Loucy (cell line): Measurements from ENCODE around the gene ZNRD2.

ENCODE experiments used
- H2AFZ ChIP-seq: fragments of 200-600 bp; sonication (generic); 2 replicates; pipeline ENCODE4 v1.6.0; 2016; ENCODE audit warnings: antibody characterized with exemption, mild to moderate bottlenecking, low read length, moderate library complexity
- H3F3A ChIP-seq: fragments of 200-600 bp; 2 replicates; pipeline ENCODE4 v1.6.0; 2016; ENCODE audit warnings: antibody characterized with exemption, low read depth, mild to moderate bottlenecking
- H3K27me3 ChIP-seq: fragments of 200-600 bp; sonication (generic); 2 replicates; pipeline ENCODE4 v1.6.1; 2014; ENCODE audit warnings: low read length, mild to moderate bottlenecking; ENCODE audit not compliant: insufficient read depth, poor library complexity, severe bottlenecking
- H3K36me3 ChIP-seq: fragments of 200-600 bp; sonication (generic); 2 replicates; pipeline ENCODE4 v1.6.1; 2016; ENCODE audit warnings: low read length; ENCODE audit not compliant: insufficient read depth
- H3K4me1 ChIP-seq: fragments of 200-600 bp; sonication (generic); 2 replicates; pipeline ENCODE4 v1.5.1; 2014; ENCODE audit warnings: low read length, mild to moderate bottlenecking; ENCODE audit not compliant: insufficient read depth, poor library complexity, severe bottlenecking
- H3K4me2 ChIP-seq: fragments of 200-600 bp; sonication (generic); 2 replicates; pipeline ENCODE4 v1.6.0; 2014; ENCODE audit warnings: antibody characterized with exemption, low read length, low read depth, mild to moderate bottlenecking; ENCODE audit not compliant: poor library complexity, severe bottlenecking
- H3K4me3 ChIP-seq: fragments of 200-600 bp; sonication (generic); 2 replicates; pipeline ENCODE4 v1.5.1; 2014; ENCODE audit warnings: low read length, mild to moderate bottlenecking, mixed read lengths; ENCODE audit not compliant: poor library complexity, severe bottlenecking
- H3K79me2 ChIP-seq: fragments of 200-600 bp; sonication (generic); 2 replicates; pipeline ENCODE4 v1.6.1; 2014; ENCODE audit warnings: low read length; ENCODE audit not compliant: insufficient read depth
- H3K9ac ChIP-seq: fragments of 200-600 bp; sonication (generic); 2 replicates; pipeline ENCODE4 v1.6.0; 2014; ENCODE audit warnings: mild to moderate bottlenecking, low read depth, low read length, moderate library complexity; ENCODE audit not compliant: poor library complexity, severe bottlenecking
- H3K9me2 ChIP-seq: fragments of 200-600 bp; sonication (generic); replicated peaks from 2 replicates; pipeline ENCODE4 v1.6.1; 2016; ENCODE audit warnings: low read depth, low read length, mixed read lengths
- H3K9me3 ChIP-seq: fragments of 200-600 bp; sonication (generic); 2 replicates; pipeline ENCODE4 v1.6.1; 2014; ENCODE audit warnings: mild to moderate bottlenecking, antibody characterized with exemption, low read length, low read depth; ENCODE audit not compliant: insufficient read depth
- H4K20me1 ChIP-seq: fragments of 200-600 bp; sonication (generic); 2 replicates; pipeline ENCODE4 v1.6.0; 2014; ENCODE audit warnings: antibody characterized with exemption, low read length, mild to moderate bottlenecking; ENCODE audit not compliant: insufficient read depth, poor library complexity, severe bottlenecking
- EZH2phosphoT487 ChIP-seq: fragments of 200-600 bp; IDR thresholded peaks from 2 replicates; pipeline ENCODE4 v1.6.1; 2018; ENCODE audit warnings: antibody characterized with exemption, mild to moderate bottlenecking, moderate library complexity, borderline replicate concordance
- TF ChIP-seq, protein P1 (sequence below): fragments of 200-600 bp; sonication (generic); conservative IDR thresholded peaks from 2 replicates; pipeline ENCODE4 v1.5.1; 2014; ENCODE audit warnings: mild to moderate bottlenecking, antibody characterized with exemption, low read length

ZNRD2 gene

DNA sequence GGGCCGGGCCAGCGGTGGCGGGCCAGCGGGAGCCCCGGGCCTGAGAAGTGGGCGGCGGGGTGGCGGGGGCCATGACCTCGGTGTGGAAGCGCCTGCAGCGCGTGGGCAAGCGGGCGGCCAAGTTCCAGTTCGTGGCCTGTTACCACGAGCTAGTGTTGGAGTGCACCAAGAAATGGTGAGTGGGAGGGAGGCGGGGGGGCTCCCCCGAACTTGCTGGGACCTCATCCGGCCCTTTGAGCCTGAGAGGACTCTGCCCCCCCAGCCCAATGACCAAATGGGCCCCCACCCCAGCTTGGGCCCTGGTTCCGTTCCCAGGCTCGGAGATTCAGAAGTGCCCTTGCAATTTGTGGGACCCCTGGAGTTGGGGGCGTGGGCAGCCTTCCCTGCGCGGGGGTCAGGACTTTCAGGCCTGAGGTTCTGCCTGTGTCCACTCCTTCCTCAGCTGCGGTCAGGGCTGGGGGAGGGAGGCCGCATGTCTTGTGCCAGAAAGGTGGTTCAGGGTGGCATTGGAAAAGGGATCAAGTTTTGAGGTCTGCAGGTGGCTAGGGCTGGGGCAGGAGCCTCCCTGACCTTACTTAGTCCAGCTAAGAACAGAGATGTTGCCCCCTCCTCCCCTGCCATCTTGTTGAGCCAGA lies 6.1 kb downstream of the ZNRD2 start:
- no peak for TF ChIP-seq EZH2phosphoT487
- TF ChIP-seq, protein P1, sequence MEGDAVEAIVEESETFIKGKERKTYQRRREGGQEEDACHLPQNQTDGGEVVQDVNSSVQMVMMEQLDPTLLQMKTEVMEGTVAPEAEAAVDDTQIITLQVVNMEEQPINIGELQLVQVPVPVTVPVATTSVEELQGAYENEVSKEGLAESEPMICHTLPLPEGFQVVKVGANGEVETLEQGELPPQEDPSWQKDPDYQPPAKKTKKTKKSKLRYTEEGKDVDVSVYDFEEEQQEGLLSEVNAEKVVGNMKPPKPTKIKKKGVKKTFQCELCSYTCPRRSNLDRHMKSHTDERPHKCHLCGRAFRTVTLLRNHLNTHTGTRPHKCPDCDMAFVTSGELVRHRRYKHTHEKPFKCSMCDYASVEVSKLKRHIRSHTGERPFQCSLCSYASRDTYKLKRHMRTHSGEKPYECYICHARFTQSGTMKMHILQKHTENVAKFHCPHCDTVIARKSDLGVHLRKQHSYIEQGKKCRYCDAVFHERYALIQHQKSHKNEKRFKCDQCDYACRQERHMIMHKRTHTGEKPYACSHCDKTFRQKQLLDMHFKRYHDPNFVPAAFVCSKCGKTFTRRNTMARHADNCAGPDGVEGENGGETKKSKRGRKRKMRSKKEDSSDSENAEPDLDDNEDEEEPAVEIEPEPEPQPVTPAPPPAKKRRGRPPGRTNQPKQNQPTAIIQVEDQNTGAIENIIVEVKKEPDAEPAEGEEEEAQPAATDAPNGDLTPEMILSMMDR: no peak
- peaks cover 17% of the 10 kb centered on the region for H4K20me1 ChIP-seq
- H3K4me2 ChIP-seq: peak overlapping the region; percentile 85
- H3K4me1 ChIP-seq: peaks cover 46% of the 10 kb centered on the region
- no peaks in the 10 kb centered on the region for H3K9me3 ChIP-seq
- peaks cover 11% of the 10 kb centered on the region for H3F3A ChIP-seq
- no peak overlapping the region for H2AFZ ChIP-seq
- H3K9me2 ChIP-seq: no peaks in the 10 kb centered on the region
- H3K36me3 ChIP-seq: no peaks in the 10 kb centered on the region
- H3K9ac ChIP-seq: peak overlapping the region; percentile 79
- peak overlapping the region; percentile 75 for H3K4me3 ChIP-seq
- peaks cover 40% of the 10 kb centered on the region for H3K79me2 ChIP-seq
- H3K27me3 ChIP-seq: no peaks in the 10 kb centered on the region

DNA sequence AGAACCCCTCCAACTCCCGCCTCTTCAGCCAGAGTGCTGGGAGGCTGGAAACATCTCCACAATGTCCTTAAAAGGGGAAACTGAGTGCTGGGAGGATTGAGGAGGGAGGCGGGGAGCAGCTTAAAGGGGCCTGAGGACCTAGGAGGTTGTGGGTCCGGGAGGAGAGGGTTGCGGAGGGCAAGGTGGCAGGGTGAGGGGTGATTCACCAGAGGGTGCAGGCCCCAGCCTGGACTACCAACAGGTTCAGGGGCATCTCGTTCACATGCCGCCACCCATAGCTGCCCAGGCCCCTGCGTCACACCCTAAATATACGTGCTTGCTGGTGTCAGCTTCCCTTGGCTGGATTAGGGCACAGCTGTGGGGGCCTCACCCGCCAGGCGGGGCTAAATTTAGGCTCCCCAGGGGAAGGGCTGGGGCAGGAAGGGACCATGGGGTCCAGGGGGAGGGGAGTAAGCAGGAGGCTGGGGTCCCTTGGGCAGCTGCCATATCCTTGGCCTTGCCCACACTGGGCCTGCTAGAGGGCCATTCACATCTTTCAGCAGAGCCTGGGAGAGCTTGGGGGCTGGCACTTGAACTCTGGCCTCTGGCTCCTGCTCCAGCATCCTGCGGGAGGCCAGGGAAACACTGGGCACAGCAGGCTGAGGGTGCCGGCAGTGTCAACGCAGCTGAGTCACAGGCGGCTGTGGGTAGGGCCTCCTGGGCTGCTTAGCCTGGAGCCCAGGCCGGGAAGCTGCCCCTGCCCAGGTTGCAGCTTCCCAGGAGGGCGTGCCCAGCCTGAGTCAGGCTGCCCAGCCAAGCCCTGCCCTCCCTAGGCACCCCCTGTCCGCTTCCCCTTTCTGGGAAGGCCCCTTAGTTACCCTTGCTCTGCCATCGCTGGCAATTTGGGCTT lies 6.8 kb downstream of the ZNRD2 start:
- Histone ChIP-seq H4K20me1 (peaks cover 12% of the 10 kb centered on the region), H3K4me1 (peaks cover 42% of the 10 kb centered on the region), H3F3A (peaks cover 11% of the 10 kb centered on the region), H2AFZ (no peak overlapping the region), H3K4me2 (peak overlapping the region; percentile 85), H3K79me2 (peaks cover 34% of the 10 kb centered on the region), H3K9me3 (no peaks in the 10 kb centered on the region), H3K36me3 (no peaks in the 10 kb centered on the region), H3K27me3 (no peaks in the 10 kb centered on the region), H3K4me3 (peak overlapping the region; percentile 75), H3K9ac (peak overlapping the region; percentile 79), H3K9me2 (no peaks in the 10 kb centered on the region)
- no peak for TF ChIP-seq EZH2phosphoT487
- TF ChIP-seq, protein P1: no peak

DNA sequence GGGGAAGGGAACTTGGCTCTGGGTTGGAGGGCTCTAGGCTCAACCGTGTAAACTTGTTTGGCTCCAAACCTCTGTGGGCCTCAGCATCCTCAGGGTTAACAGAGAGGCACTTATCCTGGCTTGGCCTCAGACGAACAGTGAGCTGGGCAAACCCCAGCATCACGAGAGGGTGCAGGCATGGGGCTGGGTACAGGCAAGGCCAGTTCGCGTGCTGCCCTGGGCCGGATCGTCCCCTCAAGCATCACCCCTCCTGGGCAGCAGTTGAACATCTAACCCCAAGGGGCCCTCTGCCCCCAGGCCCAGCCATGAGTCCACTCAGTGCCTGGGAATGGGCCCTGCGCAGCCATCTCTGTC lies 7.5 kb downstream of the ZNRD2 start:
- no peaks in the 10 kb centered on the region for H3K36me3 ChIP-seq
- peak overlapping the region; percentile 75 for H3K4me3 ChIP-seq
- H3K9me2 ChIP-seq: no peaks in the 10 kb centered on the region
- no peaks in the 10 kb centered on the region for H3K27me3 ChIP-seq
- no peaks in the 10 kb centered on the region for H3K9me3 ChIP-seq
- no peak overlapping the region for H2AFZ ChIP-seq
- peaks cover 30% of the 10 kb centered on the region for H3K79me2 ChIP-seq
- peak overlapping the region; percentile 85 for H3K4me2 ChIP-seq
- peaks cover 11% of the 10 kb centered on the region for H3F3A ChIP-seq
- TF ChIP-seq, protein P1: no peak
- no peak for TF ChIP-seq EZH2phosphoT487
- H4K20me1 ChIP-seq: peaks cover 12% of the 10 kb centered on the region
- no peak overlapping the region for H3K9ac ChIP-seq
- H3K4me1 ChIP-seq: peaks cover 42% of the 10 kb centered on the region
